Hepatocyte (in vitro differentiated cells): ENCODE results near the gene CCNO.

ENCODE experiments used
- CTCF ChIP-seq: fragments of 200-600 bp; sonication (generic); IDR thresholded peaks from 2 replicates; pipeline ENCODE4 v1.5.1; 2016; ENCODE audit warnings: antibody characterized with exemption, mild to moderate bottlenecking; ENCODE audit not compliant: poor library complexity
- EZH2 ChIP-seq: fragments of 200-600 bp; sonication (generic); IDR thresholded peaks from 2 replicates; pipeline ENCODE4 v1.6.1; 2016; ENCODE audit warnings: antibody characterized with exemption, mild to moderate bottlenecking, borderline replicate concordance
- EZH2phosphoT487 ChIP-seq: fragments of 200-600 bp; sonication (generic); IDR thresholded peaks from one replicate; pipeline ENCODE4 v1.6.1; 2018; ENCODE audit warnings: antibody characterized with exemption, mild to moderate bottlenecking, low read depth, moderate library complexity; ENCODE audit not compliant: unreplicated experiment, severe bottlenecking

GRCh38 chr5:55234121-55234700 lies 803 bp upstream of the CCNO start:
- TF ChIP-seq EZH2 (no peak), CTCF (no peak), EZH2phosphoT487 (no peak)
